GM12875 (cell line): ENCODE data around the gene EPB41.

Experiments
- H3K4me3 ChIP-seq: one replicate; pipeline ENCODE4 v1.5.1; 2011; ENCODE audit warnings: low read depth, low read length, control low read depth
- CTCF ChIP-seq: IDR thresholded peaks from 2 replicates; pipeline ENCODE4 v1.5.1; 2011; ENCODE audit warnings: low read depth, mild to moderate bottlenecking, control low read depth, inconsistent platforms, low read length, moderate library complexity, borderline replicate concordance; ENCODE audit not compliant: insufficient read depth

The EPB41 gene

GRCh38 chr1:28965271-28965870 is 51.0 kb downstream of the EPB41 start:
- no peak overlapping the region for H3K4me3 ChIP-seq
- TF ChIP-seq CTCF = no peak

GRCh38 chr1:28966617-28967016 is 52.2 kb downstream of the EPB41 start:
- no peak overlapping the region for H3K4me3 ChIP-seq
- TF ChIP-seq CTCF = no peak

- no peak overlapping the region for H3K4me3 ChIP-seq
- no peak for TF ChIP-seq CTCF
Observed at GRCh38 chr1:28971980-28972771, 57.8 kb downstream of the EPB41 start.

GRCh38 chr1:28973596-28974421 is 59.4 kb downstream of the EPB41 start:
- H3K4me3 ChIP-seq = no peak overlapping the region
- no peak for TF ChIP-seq CTCF

- TF ChIP-seq CTCF = no peak
Observed at GRCh38 chr1:28974432-28974831, 60.1 kb downstream of the EPB41 start.

GRCh38 chr1:28976248-28976647 is 61.9 kb downstream of the EPB41 start:
- H3K4me3 ChIP-seq = no peak overlapping the region
- TF ChIP-seq CTCF = no peak

More at GRCh38 chr1:28974432-28974831, 60.1 kb downstream of the EPB41 start:
- H3K4me3 ChIP-seq = no peak overlapping the region
